GM19240 (cell line): ENCODE measurements around the gene C1orf232.

Experiments
- DNase-seq: peaks from one replicate; pipeline ENCODE4 v3.0.0; 2011; ENCODE audit warnings: low spot score; ENCODE audit not compliant: insufficient read length

Gene C1orf232

DNA sequence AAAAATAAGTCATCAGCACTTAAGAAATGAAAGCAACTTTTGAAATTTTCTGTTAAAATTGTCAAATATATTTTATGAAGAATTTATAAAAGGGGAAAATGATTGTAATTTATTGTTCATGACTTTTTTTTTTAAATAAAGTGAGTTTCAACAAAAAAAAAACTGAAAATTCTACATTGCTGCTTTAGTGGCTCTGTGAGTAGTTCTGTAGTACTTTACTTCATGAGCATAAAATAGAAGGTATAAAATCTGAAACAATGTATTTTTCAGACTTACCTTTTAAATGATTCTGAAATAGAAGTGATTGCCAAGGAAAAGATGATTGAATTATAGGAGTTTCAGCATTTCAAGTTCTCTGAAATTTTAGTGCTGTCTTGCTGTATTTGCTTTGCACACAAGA is 43.4 kb downstream of the C1orf232 start:
- no peak for DNase-seq

DNA sequence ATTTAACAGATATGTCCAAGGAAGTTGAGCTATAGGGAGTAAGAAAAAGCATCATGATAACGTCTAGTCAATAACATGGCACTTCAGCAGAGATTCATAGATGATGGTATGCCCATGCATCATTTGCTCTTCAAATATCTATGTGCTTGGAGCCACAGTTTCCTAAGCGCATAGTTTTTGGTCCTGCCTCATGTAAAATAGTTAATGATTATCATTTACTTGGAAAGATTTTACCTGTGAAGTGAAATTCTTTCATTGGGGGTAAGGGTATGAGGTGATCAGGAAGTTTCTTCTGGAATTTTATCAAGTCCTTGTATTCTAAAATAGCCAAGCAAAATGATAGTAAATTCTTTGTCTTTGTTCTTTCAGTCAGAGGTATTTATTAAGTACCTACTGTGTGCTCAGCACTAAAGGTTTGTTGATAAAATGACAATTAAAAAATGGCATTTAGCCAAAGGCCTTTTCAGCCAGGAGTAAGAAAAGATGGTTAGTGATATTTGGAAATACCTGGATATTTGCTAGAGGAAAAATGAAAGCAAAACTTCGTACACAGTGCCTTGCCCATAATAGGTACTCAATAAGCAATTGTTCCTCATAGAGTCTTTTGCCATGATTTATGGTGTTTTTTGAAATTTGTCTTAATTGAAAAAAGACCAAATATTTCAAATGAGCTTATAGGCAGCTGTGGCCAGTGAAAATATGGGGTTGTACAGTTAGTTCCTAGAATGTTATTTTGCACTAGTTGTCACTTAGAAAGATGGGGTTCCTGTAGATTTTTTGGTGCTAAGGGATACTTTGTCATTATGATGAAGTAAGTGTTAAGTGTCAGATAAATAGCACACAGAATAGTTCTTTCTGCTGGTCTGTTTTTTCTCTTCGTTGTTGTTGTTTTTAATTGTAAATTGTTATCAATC is 44.1 kb downstream of the C1orf232 start:
- DNase-seq, result no peak

GRCh38 chr1:26122988-26123973 is 45.5 kb downstream of the C1orf232 start:
- no peak for DNase-seq

DNA sequence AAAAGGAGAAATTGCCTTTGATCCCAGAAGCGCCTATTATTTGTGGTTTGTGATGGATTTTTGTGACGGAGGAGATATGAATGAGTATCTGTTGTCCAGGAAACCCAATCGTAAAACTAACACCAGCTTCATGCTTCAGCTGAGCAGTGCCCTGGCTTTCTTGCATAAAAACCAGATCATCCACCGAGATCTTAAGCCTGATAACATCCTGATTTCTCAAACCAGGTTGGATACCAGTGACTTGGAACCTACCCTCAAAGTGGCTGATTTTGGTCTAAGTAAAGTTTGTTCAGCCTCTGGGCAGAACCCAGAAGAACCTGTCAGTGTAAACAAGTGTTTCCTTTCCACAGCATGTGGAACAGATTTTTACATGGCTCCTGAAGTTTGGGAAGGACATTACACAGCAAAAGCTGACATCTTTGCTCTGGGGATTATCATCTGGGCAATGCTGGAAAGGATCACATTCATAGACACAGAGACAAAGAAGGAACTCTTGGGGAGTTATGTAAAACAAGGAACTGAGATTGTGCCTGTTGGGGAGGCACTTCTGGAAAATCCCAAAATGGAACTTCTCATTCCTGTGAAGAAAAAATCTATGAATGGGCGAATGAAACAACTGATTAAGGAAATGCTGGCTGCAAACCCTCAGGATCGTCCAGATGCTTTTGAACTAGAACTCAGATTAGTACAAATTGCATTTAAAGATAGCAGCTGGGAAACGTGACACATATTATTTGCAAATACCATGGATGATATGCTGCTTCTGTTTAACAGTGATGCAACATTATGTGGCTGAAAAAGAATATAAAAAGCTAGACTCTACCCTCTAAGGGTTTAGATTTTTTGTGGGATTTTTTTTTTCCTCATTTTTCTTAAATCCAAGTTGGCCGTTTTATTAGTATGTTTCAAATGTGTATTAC is 46.6 kb downstream of the C1orf232 start:
- DNase-seq, result no peak

GRCh38 chr1:26119892-26120608 is 48.7 kb downstream of the C1orf232 start:
- DNase-seq, result no peak

- no peak for DNase-seq
Observed at GRCh38 chr1:26114165-26114927, 54.4 kb downstream of the C1orf232 start.
